Measurements from ENCODE around the gene ABCA7. TPM values are rescaled to one million over a fixed set of nuclear protein-coding genes. Genes with fewer than 3 reads are reported as not detected.
A peak's percentile ranks its signal among the peaks of the same experiment; 100 is the strongest.

The ABCA7 gene
- total RNA-seq, 1 experiment from 2014 or later = 91.4 TPM

DNA sequence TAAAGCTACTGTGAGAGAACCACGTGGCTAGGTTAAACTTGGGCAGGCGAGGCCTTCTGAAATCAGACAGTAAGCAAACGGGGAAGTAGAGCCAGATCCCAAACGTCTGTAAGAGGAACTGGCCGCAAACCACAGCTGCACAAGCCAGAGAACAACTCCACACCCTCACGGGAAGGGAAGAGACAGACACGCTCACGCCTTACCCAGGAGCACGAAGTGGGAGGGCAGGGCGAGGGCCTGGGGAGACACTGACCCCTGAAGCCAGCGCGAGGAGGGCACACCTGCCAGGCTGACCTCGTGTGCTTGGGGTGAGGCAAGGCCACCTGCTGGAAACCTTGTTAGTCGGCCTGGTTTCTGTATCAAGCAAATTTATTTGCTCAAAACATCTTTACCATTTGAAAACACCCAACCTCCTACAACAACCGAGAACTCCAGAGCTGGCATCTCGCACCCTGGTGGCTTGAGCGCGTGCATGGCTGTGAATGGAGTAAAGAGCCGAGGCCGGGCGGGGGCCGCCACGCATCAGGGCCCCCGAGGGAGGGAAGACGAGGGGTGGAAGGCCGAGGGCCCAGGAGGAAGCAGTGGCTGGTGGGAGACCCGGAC lies 48.0 kb downstream of the ABCA7 start:
- ChIA-PET POLR2A (no interaction called here), RAD21 (ENCODE audit: low non-redundant PET in 1 of 2, low total read pairs in 2 of 2, uncharacterized antibody in 2 of 2, unreplicated experiment in 2 of 2) (no interaction called here), CTCF (no interaction called here)
- no peak overlapping the region for H3K4me2 ChIP-seq (ENCODE audit: low read length)
- no peaks in the 10 kb centered on the region for H4K20me1 ChIP-seq (ENCODE audit: insufficient read depth)
- peaks cover 0 to 3% of the 10 kb centered on the region in 2 experiments; a peak in 2 of 4 replicates for H3K4me1 ChIP-seq (ENCODE audit: control insufficient read depth in 1 of 2, insufficient read depth in 2 of 2, low read length in 2 of 2)
- peak; percentile 34 for TF ChIP-seq POLR2AphosphoS5 (IDR thresholded peaks at IDR 0.05; ENCODE audit: low read depth, low read length)
- TF ChIP-seq JUND (IDR thresholded peaks at IDR 0.05) = no peak
- H3K27ac ChIP-seq (ENCODE audit: low read depth, low read length) = peak overlapping the region; percentile 10; the same call in 1 of the 2 replicates
- no peak overlapping the region for H2AFZ ChIP-seq (ENCODE audit: low read depth, low read length, poor library complexity, severe bottlenecking)
- no peaks in the 10 kb centered on the region for H3K9me2 ChIP-seq (ENCODE audit: insufficient read depth)
- DNase-seq (ENCODE audit: low read depth, low spot score) (no peak), ATAC-seq (0 out of 2 replicates have a peak, but pooled peaks have one; percentile 10)
- peaks cover 24% of the 10 kb centered on the region for H3K79me2 ChIP-seq (ENCODE audit: insufficient read depth, low read length)
- H3K27me3 ChIP-seq (ENCODE audit: insufficient read depth, low read length) = no peaks in the 10 kb centered on the region
- intact Hi-C loops (cut with micrococcal nuclease) = no loop called here
- no peaks in the 10 kb centered on the region for H3K9me3 ChIP-seq (ENCODE audit: control insufficient read depth in 1 of 2, insufficient read depth in 1 of 2, low read depth in 1 of 2, low read length in 2 of 2)
- H3K9ac ChIP-seq (ENCODE audit: low read length) = no peak overlapping the region
- H3K36me3 ChIP-seq (ENCODE audit: control insufficient read depth in 1 of 2, insufficient read depth in 2 of 2, low read length in 2 of 2) = peaks cover 18 to 39% of the 10 kb centered on the region in 2 experiments; a peak in 3 of 4 replicates
- H3K4me3 ChIP-seq (replicated peaks in 1 of 2; ENCODE audit: low read depth in 1 of 2, low read length in 2 of 2) = no peak overlapping the region
- TSS peak; percentile 25 for BruUV-seq (replicated peaks)

DNA sequence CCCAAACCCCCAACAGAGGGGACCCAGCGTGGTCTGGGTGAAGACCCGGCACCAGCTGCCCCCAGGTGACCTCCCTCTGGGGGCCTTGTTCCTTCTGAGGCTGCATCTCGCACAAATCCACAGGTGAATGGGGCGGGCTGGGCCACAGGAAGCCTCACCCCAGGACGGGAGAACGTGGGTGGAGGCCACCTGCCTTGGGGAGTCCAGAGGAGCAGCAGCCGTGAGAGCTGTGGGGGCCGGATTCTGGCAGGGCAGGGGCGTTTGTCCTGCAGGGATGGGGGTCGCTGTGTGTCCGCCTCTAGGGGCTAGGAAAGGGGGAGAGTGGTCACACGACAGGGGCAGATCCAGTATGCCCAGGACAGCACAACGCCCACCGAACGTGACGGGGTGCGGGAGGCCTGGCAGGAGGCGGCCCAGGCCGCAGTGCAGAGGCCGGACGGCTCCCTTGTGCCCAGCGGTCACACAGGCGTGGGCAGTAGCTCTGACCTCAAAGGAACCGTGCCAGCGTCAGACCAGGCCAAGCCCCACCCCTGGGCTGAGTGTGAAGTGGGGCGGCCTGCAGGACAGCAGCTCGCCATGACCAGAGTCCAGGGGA lies 48.6 kb downstream of the ABCA7 start:
- CTCF ChIA-PET = no interaction called here
- Histone ChIP-seq H3K4me2 (ENCODE audit: low read length) (no peak overlapping the region), H3K9me3 (ENCODE audit: control insufficient read depth in 1 of 2, insufficient read depth in 1 of 2, low read depth in 1 of 2, low read length in 2 of 2) (no peaks in the 10 kb centered on the region), H3K4me3 (replicated peaks in 1 of 2; ENCODE audit: low read depth in 1 of 2, low read length in 2 of 2) (no peak overlapping the region), H3K4me1 (ENCODE audit: control insufficient read depth in 1 of 2, insufficient read depth in 2 of 2, low read length in 2 of 2) (peaks cover under 1 to 2% of the 10 kb centered on the region in 2 experiments; a peak in 2 of 4 replicates), H3K79me2 (ENCODE audit: insufficient read depth, low read length) (peaks cover 30% of the 10 kb centered on the region), H4K20me1 (ENCODE audit: insufficient read depth) (no peaks in the 10 kb centered on the region), H3K9ac (ENCODE audit: low read length) (no peak overlapping the region), H3K9me2 (ENCODE audit: insufficient read depth) (no peaks in the 10 kb centered on the region), H3K27me3 (ENCODE audit: insufficient read depth, low read length) (no peaks in the 10 kb centered on the region), H3K36me3 (ENCODE audit: control insufficient read depth in 1 of 2, insufficient read depth in 2 of 2, low read length in 2 of 2) (peaks cover 22 to 45% of the 10 kb centered on the region in 2 experiments; a peak in 3 of 4 replicates), H2AFZ (ENCODE audit: low read depth, low read length, poor library complexity, severe bottlenecking) (no peak overlapping the region), H3K27ac (ENCODE audit: low read depth, low read length) (peak overlapping the region; percentile 10; the same call in 1 of the 2 replicates)
- BruUV-seq (replicated peaks) = no TSS peak
- RAD21 ChIA-PET (ENCODE audit: low non-redundant PET in 1 of 2, low total read pairs in 2 of 2, uncharacterized antibody in 2 of 2, unreplicated experiment in 2 of 2) = no interaction called here
- no peak for DNase-seq (ENCODE audit: low read depth, low spot score)
- intact Hi-C loops (cut with micrococcal nuclease) = no loop called here
- no peak for TF ChIP-seq YY1 (IDR thresholded peaks at IDR 0.05; ENCODE audit: extremely low read depth, insufficient replicate concordance, low read depth, low read length)
- TF ChIP-seq FOSL1 (IDR thresholded peaks at IDR 0.05; ENCODE audit: low read depth) = no peak
- no peak for TF ChIP-seq CTCF (IDR thresholded peaks at IDR 0.05 in 2 of 3, conservative IDR thresholded peaks at IDR 0.05 in 1 of 3; ENCODE audit: borderline replicate concordance in 1 of 3, insufficient read depth in 1 of 3, low read depth in 2 of 3, low read length in 2 of 3)
- TF ChIP-seq ZFX (IDR thresholded peaks at IDR 0.05) = no peak
- no peak for TF ChIP-seq ZNF274 (IDR thresholded peaks at IDR 0.05; ENCODE audit: low read depth, low read length)
- TF ChIP-seq POLR2AphosphoS5 (IDR thresholded peaks at IDR 0.05; ENCODE audit: low read depth, low read length) = no peak
- no peak for TF ChIP-seq EGR1 (IDR thresholded peaks at IDR 0.05; ENCODE audit: low read depth)
- TF ChIP-seq, protein P1, sequence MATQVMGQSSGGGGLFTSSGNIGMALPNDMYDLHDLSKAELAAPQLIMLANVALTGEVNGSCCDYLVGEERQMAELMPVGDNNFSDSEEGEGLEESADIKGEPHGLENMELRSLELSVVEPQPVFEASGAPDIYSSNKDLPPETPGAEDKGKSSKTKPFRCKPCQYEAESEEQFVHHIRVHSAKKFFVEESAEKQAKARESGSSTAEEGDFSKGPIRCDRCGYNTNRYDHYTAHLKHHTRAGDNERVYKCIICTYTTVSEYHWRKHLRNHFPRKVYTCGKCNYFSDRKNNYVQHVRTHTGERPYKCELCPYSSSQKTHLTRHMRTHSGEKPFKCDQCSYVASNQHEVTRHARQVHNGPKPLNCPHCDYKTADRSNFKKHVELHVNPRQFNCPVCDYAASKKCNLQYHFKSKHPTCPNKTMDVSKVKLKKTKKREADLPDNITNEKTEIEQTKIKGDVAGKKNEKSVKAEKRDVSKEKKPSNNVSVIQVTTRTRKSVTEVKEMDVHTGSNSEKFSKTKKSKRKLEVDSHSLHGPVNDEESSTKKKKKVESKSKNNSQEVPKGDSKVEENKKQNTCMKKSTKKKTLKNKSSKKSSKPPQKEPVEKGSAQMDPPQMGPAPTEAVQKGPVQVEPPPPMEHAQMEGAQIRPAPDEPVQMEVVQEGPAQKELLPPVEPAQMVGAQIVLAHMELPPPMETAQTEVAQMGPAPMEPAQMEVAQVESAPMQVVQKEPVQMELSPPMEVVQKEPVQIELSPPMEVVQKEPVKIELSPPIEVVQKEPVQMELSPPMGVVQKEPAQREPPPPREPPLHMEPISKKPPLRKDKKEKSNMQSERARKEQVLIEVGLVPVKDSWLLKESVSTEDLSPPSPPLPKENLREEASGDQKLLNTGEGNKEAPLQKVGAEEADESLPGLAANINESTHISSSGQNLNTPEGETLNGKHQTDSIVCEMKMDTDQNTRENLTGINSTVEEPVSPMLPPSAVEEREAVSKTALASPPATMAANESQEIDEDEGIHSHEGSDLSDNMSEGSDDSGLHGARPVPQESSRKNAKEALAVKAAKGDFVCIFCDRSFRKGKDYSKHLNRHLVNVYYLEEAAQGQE (IDR thresholded peaks at IDR 0.05; ENCODE audit: low read depth) = no peak
- no peak for TF ChIP-seq MAX (IDR thresholded peaks at IDR 0.05)
- no peak for TF ChIP-seq SIN3A (IDR thresholded peaks at IDR 0.05; ENCODE audit: low read depth)
- TF ChIP-seq CBX3 (IDR thresholded peaks at IDR 0.05; ENCODE audit: low read depth) = no peak
- no peak for TF ChIP-seq JUND (IDR thresholded peaks at IDR 0.05)
- TF ChIP-seq POLR2A (IDR thresholded peaks at IDR 0.05; ENCODE audit: borderline replicate concordance, extremely low read depth, insufficient read depth, insufficient read length) = no peak
- no peak for TF ChIP-seq CEBPB (IDR thresholded peaks at IDR 0.05; ENCODE audit: low read depth)
- ATAC-seq = no peak
- POLR2A ChIA-PET = interaction anchor here (1.1 kb wide), 1 partner anchor 24 kb away, joined by 3 read pairs; no protein-coding TSS in a partner anchor

All from HCT116 (cell line).